OCI-LY7 (cell line): Measurements from ENCODE around the gene POLA1. TPM values are rescaled to one million over a fixed set of nuclear protein-coding genes. Genes with fewer than 3 reads are reported as not detected.

Source experiments
- BruUV-seq: library from RNA; stranded (reverse); fragments of 400-500 nt; replicated peaks from 2 replicates; lab custom pipeline; 2021; lab: Mats Ljungman, UMichigan
- CTCF ChIA-PET: fragments of 300-600 bp; sonication (Branson Sonifier 250); formaldehyde crosslinking; loops from one replicate; lab custom pipeline; 2022; ENCODE audit warnings: antibody characterized with exemption; ENCODE audit not compliant: unreplicated experiment; lab: Charles Lee
- POLR2A ChIA-PET: fragments of 300-600 bp; sonication (Branson Sonifier 250); formaldehyde crosslinking; loops from one replicate; lab custom pipeline; 2022; ENCODE audit warnings: antibody characterized with exemption; lab: Charles Lee
- DNase-seq: peaks from one replicate; pipeline ENCODE4 v3.0.0-alpha.2; 2015; ENCODE audit warnings: low spot score
- H2AFZ ChIP-seq: fragments of 200-600 bp; sonication (generic), shearing (Covaris generic); 2 replicates; pipeline ENCODE4 v1.6.1; 2014; ENCODE audit warnings: mild to moderate bottlenecking, antibody characterized with exemption, low read length, moderate library complexity
- H3K27ac ChIP-seq: fragments of 200-600 bp; sonication (generic); 2 replicates; pipeline ENCODE4 v1.5.1; 2014; ENCODE audit warnings: mixed run types, low read depth, mild to moderate bottlenecking, moderate library complexity, low read length, inconsistent platforms; ENCODE audit not compliant: poor library complexity, severe bottlenecking
- H3K36me3 ChIP-seq: fragments of 200-600 bp; sonication (generic); 2 replicates; pipeline ENCODE4 v1.6.1; 2014; ENCODE audit warnings: mild to moderate bottlenecking, antibody characterized with exemption, low read length, moderate library complexity, mixed read lengths; ENCODE audit not compliant: insufficient read depth
- H3K4me1 ChIP-seq: fragments of 200-600 bp; sonication (generic); 2 replicates; pipeline ENCODE4 v1.5.1; 2014; ENCODE audit warnings: mild to moderate bottlenecking, low read length; ENCODE audit not compliant: insufficient read depth, poor library complexity, severe bottlenecking
- H3K4me2 ChIP-seq: fragments of 200-600 bp; sonication (generic); 2 replicates; pipeline ENCODE4 v1.6.1; 2014; ENCODE audit warnings: mild to moderate bottlenecking, low read length
- H3K4me3 ChIP-seq: fragments of 200-600 bp; sonication (generic); 2 replicates; pipeline ENCODE4 v1.5.1; 2014; ENCODE audit warnings: mild to moderate bottlenecking, low read depth, low read length; ENCODE audit not compliant: poor library complexity, severe bottlenecking
- H3K79me2 ChIP-seq: fragments of 200-600 bp; sonication (generic); 2 replicates; pipeline ENCODE4 v1.6.1; 2016; ENCODE audit warnings: low read depth, mild to moderate bottlenecking, low read length, moderate library complexity, mixed read lengths; ENCODE audit not compliant: insufficient read depth
- H3K9me2 ChIP-seq: fragments of 200-600 bp; sonication (generic); 2 replicates; pipeline ENCODE4 v1.6.1; 2016; ENCODE audit warnings: mild to moderate bottlenecking, low read length, mixed read lengths; ENCODE audit not compliant: insufficient read depth
- H3K9me3 ChIP-seq: fragments of 200-600 bp; sonication (generic); 2 replicates; pipeline ENCODE4 v1.6.1; 2014; ENCODE audit warnings: mild to moderate bottlenecking, mixed run types, low read length, mixed read lengths
- H4K20me1 ChIP-seq: fragments of 200-600 bp; sonication (generic); 2 replicates; pipeline ENCODE4 v1.6.1; 2014; ENCODE audit warnings: mild to moderate bottlenecking, antibody characterized with exemption, low read length, moderate library complexity, mixed read lengths; ENCODE audit not compliant: insufficient read depth
- CTCF ChIP-seq: fragments of 200-600 bp; sonication (generic); conservative IDR thresholded peaks from 2 replicates; pipeline ENCODE4 v1.5.1; 2014; ENCODE audit warnings: mild to moderate bottlenecking, antibody characterized with exemption, low read length, moderate library complexity, mixed read lengths
- EZH2phosphoT487 ChIP-seq: fragments of 200-600 bp; sonication (generic); IDR thresholded peaks from 2 replicates; pipeline ENCODE4 v1.6.1; 2018; ENCODE audit warnings: low read depth, borderline replicate concordance, mild to moderate bottlenecking, mixed run types, antibody characterized with exemption, low read length, moderate library complexity, mixed read lengths
- intact Hi-C: fragments of 100-400 bp; cut with micrococcal nuclease; formaldehyde crosslinking; loops from one replicate; pipeline ENCODE4 v1.10.0; 2022; ENCODE audit not compliant: unreplicated experiment
- total RNA-seq, 2 experiments: library from RNA; depleted of rRNA in 1 of 2; stranded (reverse); fragments of >200 nt in 1 of 2; shearing (Covaris generic) in 1 of 2; gene quantifications; 2 replicates each; pipeline ENCODE4 v1.2.3, GENCODE V29; 2014 to 2022

Gene POLA1
- total RNA-seq, 2 experiments from 2014 or later, result 58.0 to 65.1 TPM

GRCh38 chrX:24775891-24776290 lies 82.2 kb downstream of the POLA1 start:
- Histone ChIP-seq H3K9me3 (no peaks in the 10 kb centered on the region), H3K27ac (peak overlapping the region; percentile 89), H4K20me1 (no peaks in the 10 kb centered on the region), H3K36me3 (peaks cover 70% of the 10 kb centered on the region), H2AFZ (no peak overlapping the region), H3K4me2 (peak overlapping the region; percentile 83; the same call in 1 of the 2 replicates), H3K9me2 (no peaks in the 10 kb centered on the region), H3K4me3 (no peak overlapping the region), H3K79me2 (peaks cover 11% of the 10 kb centered on the region; the same call in 1 of the 2 replicates), H3K4me1 (peaks cover 69% of the 10 kb centered on the region)
- TF ChIP-seq CTCF (no peak), EZH2phosphoT487 (no peak)
- intact Hi-C loops, result no loop called here
- POLR2A ChIA-PET, result no interaction called here
- CTCF ChIA-PET, result no interaction called here
- no peak for DNase-seq
- no TSS peak for BruUV-seq

- peaks cover 72% of the 10 kb centered on the region for H3K36me3 ChIP-seq
- ChIA-PET POLR2A (interaction anchor here (0.6 to 1.3 kb wide), 5 partner anchors 12 to 44 kb away, joined by 3 read pairs; no protein-coding TSS in a partner anchor), CTCF (no interaction called here)
- no peaks in the 10 kb centered on the region for H3K9me3 ChIP-seq
- peak overlapping the region; percentile 89 for H3K27ac ChIP-seq
- TF ChIP-seq EZH2phosphoT487 (no peak), CTCF (no peak)
- peak overlapping the region; percentile 30 for H3K4me3 ChIP-seq
- no peak overlapping the region for H2AFZ ChIP-seq
- peak overlapping the region; percentile 83 for H3K4me2 ChIP-seq
- BruUV-seq, result no TSS peak
- intact Hi-C loops, result no loop called here
- no peaks in the 10 kb centered on the region for H3K9me2 ChIP-seq
- peaks cover 74% of the 10 kb centered on the region for H3K4me1 ChIP-seq
- H3K79me2 ChIP-seq, result peaks cover 11% of the 10 kb centered on the region; the same call in 1 of the 2 replicates
- H4K20me1 ChIP-seq, result no peaks in the 10 kb centered on the region
- peak; percentile 76 for DNase-seq
These were observed 83.9 kb downstream of the POLA1 start for GRCh38 chrX:24777660-24778059.

DNA sequence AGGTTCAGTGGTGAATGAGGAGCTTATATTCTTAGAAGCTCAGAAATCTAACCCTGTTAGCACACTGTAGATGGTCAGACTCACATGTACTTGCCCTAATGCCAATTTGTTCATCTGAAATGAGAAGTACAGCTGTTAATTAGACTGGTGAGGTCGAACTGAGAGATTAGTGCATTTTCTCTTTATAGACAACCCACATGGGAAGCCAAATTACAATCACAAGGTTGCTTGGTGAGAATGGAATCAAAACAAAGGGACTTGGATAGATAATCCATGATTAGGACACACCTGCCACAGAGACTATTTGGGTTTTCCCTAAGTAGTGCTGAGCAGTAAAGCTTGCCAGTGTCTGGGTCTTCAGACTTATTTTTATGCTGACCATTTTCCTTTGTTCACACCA lies 88.3 kb downstream of the POLA1 start:
- no peak for DNase-seq

More for the DNA sequence above, 88.3 kb downstream of the POLA1 start:
- TF ChIP-seq EZH2phosphoT487 (no peak), CTCF (no peak)
- Histone ChIP-seq H3K4me1 (peaks cover 43% of the 10 kb centered on the region), H3K9me3 (no peaks in the 10 kb centered on the region), H2AFZ (no peak overlapping the region), H3K4me3 (no peak overlapping the region), H3K36me3 (peaks cover 69% of the 10 kb centered on the region), H3K79me2 (peaks cover 4% of the 10 kb centered on the region; the same call in 1 of the 2 replicates), H4K20me1 (no peaks in the 10 kb centered on the region), H3K9me2 (no peaks in the 10 kb centered on the region), H3K4me2 (no peak overlapping the region), H3K27ac (no peak overlapping the region)
- intact Hi-C loops, result no loop called here
- ChIA-PET CTCF (no interaction called here), POLR2A (interaction anchor here (0.6 to 0.7 kb wide), 2 partner anchors 11 to 13 kb away, joined by 3 read pairs; no protein-coding TSS in a partner anchor)
- no TSS peak for BruUV-seq
